ENCODE data around the gene TLE3. TPM values are rescaled to one million over a fixed set of nuclear protein-coding genes. Genes with fewer than 3 reads are reported as not detected.

TLE3 gene
- total and polyA plus RNA-seq, 11 donors = 4.8 to 49.6 (median 16.4) TPM

DNA sequence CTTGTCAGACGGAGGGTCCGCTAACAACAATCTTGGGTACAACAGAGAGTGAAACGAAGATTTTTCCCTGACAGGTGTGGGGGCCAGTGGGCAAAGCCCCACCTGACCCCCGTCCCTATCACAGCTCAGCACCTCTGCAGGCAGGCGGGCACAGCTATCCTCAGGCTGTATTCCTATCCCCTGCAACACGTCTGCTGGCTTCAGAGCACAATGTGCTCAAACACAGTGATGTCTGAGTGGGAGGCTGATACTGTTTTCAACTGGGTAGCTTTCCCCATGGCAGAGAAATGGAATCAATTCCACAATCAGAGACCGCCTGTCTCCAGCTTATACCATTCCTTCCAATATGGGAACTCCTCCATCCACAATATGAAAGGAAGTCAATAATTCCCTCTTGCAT, 28.0 kb downstream of the TLE3 start:
- TF ChIP-seq, protein P1, sequence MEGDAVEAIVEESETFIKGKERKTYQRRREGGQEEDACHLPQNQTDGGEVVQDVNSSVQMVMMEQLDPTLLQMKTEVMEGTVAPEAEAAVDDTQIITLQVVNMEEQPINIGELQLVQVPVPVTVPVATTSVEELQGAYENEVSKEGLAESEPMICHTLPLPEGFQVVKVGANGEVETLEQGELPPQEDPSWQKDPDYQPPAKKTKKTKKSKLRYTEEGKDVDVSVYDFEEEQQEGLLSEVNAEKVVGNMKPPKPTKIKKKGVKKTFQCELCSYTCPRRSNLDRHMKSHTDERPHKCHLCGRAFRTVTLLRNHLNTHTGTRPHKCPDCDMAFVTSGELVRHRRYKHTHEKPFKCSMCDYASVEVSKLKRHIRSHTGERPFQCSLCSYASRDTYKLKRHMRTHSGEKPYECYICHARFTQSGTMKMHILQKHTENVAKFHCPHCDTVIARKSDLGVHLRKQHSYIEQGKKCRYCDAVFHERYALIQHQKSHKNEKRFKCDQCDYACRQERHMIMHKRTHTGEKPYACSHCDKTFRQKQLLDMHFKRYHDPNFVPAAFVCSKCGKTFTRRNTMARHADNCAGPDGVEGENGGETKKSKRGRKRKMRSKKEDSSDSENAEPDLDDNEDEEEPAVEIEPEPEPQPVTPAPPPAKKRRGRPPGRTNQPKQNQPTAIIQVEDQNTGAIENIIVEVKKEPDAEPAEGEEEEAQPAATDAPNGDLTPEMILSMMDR (IDR thresholded peaks at IDR 0.05) = no peak
- no peak for TF ChIP-seq POLR2A (IDR thresholded peaks at IDR 0.05)
- DNase-seq (no peak), ATAC-seq (no peak)
- Histone ChIP-seq H3K36me3 (peaks cover 0 to 100% (median 70%) of the 10 kb centered on the region in 9 donors), H3K27me3 (no peaks in the 10 kb centered on the region), H3K27ac (no peak overlapping the region), H3K4me1 (peaks cover 0 to 29% (median 9%) of the 10 kb centered on the region in 12 donors), H3K9me3 (no peaks in the 10 kb centered on the region), H3K4me3 (no peak overlapping the region)
- intact Hi-C loops (cut with DNase I) = no loop called here
- 88 to 96% (median 92%) methylated on average over 6 to 7 of the region's 7 CpGs for WGBS, 4 donors

DNA sequence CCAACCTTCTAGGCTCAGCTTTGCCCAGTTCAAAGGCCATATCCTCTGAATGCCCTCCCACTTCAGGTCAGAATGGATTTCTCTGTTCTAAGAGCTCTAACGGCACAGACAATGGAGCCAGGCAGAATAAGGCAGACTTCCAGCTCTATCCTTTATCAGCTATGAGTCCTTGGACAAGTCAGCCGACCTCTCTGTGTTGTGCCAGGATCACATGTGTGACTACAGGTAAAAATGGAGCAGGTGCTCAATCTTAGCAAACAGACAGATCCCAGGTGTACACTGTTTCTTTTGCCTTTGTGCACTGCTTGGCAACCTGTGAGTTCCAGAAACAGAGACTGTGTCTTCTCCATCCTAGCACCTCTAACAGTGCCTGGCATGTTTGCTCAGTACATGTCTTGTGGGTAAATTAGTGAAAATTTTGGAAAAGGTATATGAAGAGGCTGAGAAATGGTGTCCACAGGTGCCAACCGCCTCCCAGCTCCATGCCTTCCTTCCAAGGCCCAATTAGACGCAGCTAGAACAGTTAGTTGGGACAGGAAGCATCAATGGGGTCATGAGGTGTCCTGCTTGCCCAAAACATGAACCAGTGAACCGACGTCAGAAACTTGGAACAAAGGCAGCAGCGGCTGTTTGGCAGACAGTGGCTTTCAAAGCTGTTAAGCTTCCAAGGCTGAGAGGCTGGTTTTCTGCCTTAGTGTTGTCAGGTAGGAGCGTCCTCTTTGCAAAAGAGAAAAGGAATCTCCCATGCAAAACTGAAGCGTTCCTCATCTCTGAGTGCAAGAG, 28.7 kb downstream of the TLE3 start:
- Histone ChIP-seq H3K9me3 (no peaks in the 10 kb centered on the region), H3K36me3 (peaks cover 0 to 100% (median 69%) of the 10 kb centered on the region in 9 donors), H3K27ac (peak overlapping the region in 1 of 12 donors; percentile 21), H3K4me1 (peaks cover 0 to 29% (median 9%) of the 10 kb centered on the region in 12 donors), H3K4me3 (no peak overlapping the region), H3K27me3 (no peaks in the 10 kb centered on the region)
- WGBS, 4 donors = 73 to 82% (median 78%) methylated on average over 9 of the region's 9 CpGs
- ATAC-seq (peak; percentile 52 to 76 (median 62)), DNase-seq (peak in 2 of 5 donors; percentile 25 to 30)
- TF ChIP-seq, protein P1 (IDR thresholded peaks at IDR 0.05) = no peak
- TF ChIP-seq POLR2A (IDR thresholded peaks at IDR 0.05) = no peak
- intact Hi-C loops (cut with DNase I) = no loop called here

DNA sequence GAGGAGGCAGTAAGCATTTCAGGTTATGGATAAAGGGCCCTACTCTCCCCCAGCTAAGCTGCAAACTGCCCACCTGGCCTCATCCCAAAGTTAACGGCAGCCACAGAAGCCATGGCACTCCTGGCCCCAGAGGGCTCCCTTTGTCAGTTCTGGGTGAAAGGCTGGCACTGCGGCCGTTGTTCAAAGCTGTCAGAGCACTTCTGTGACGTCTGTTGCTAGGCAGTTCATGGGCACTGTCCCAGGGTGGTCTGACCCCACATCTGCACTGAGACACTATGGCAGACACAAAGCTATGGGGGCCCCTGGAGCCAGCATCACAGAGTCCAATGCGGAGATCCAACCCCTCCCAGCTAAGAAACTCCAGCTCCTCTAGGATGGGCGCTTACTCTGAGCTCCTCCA, 30.0 kb downstream of the TLE3 start:
- Histone ChIP-seq H3K36me3 (peaks cover 0 to 98% (median 56%) of the 10 kb centered on the region in 9 donors), H3K4me3 (no peak overlapping the region), H3K9me3 (no peaks in the 10 kb centered on the region), H3K4me1 (peaks cover 0 to 37% (median 11%) of the 10 kb centered on the region in 12 donors), H3K27ac (no peak overlapping the region), H3K27me3 (no peaks in the 10 kb centered on the region)
- TF ChIP-seq, protein P1 (IDR thresholded peaks at IDR 0.05) = no peak
- no peak for TF ChIP-seq POLR2A (IDR thresholded peaks at IDR 0.05)
- peak in 1 of 5 donors; percentile 27 for DNase-seq
- intact Hi-C loops (cut with DNase I) = no loop called here
- 81 to 99% (median 96%) methylated on average over 6 of the region's 6 CpGs for WGBS, 4 donors
- no peak for ATAC-seq

DNA sequence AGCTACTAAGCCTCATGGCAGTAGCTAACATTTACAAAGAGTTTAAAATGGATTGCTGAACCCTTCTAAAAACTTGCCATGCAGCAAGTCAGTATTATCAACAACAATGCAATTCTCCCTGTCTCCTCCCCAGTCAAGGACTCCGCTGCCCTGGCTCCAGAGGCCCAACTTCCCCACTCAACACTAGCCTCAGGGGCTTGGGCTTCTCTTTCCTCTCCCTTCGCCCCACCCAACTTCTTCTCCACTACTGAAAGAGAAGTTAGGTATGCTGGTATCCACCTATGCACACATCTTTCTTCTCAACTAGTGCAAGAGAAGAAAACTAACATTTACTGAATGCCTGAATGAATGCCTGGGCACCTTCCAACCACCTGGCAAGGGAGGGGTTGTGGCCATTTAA, 30.7 kb downstream of the TLE3 start:
- WGBS, 4 donors = 96 to 98% (median 97%) methylated on average over 2 of the region's 2 CpGs
- no peak for ATAC-seq
- H3K4me1 ChIP-seq = peaks cover 0 to 43% (median 15%) of the 10 kb centered on the region in 12 donors

More for the DNA sequence above, 30.7 kb downstream of the TLE3 start:
- DNase-seq = no peak
- Histone ChIP-seq H3K27me3 (no peaks in the 10 kb centered on the region), H3K9me3 (no peaks in the 10 kb centered on the region), H3K4me3 (no peak overlapping the region), H3K36me3 (peaks cover 0 to 97% (median 50%) of the 10 kb centered on the region in 9 donors), H3K27ac (no peak overlapping the region)
- TF ChIP-seq POLR2A (IDR thresholded peaks at IDR 0.05) = no peak
- TF ChIP-seq, protein P1 (IDR thresholded peaks at IDR 0.05) = no peak
- intact Hi-C loops (cut with DNase I) = no loop called here
